Transverse colon (tissue), 4 donors: Measurements from ENCODE around the gene XYLT1. TPM values are rescaled to one million over a fixed set of nuclear protein-coding genes. Genes with fewer than 3 reads are reported as not detected.

Source experiments
- DNase-seq: peaks from one replicate; pipeline ENCODE4 v3.0.0-alpha.2; 2019
- H3K27ac ChIP-seq, 4 donors: fragments of 200-600 bp; sonication (generic); 2 replicates each; pipeline ENCODE4 v1.5.1; 2016 to 2018; ENCODE audit warnings: inconsistent platforms in 4 of 4
- H3K27me3 ChIP-seq: fragments of 200-600 bp; sonication (generic); 2 replicates; pipeline ENCODE4 v1.5.1; 2017; ENCODE audit warnings: inconsistent platforms
- H3K36me3 ChIP-seq, 4 donors: fragments of 200-600 bp; sonication (generic); 2 replicates each; pipeline ENCODE4 v1.5.1; 2017 to 2019; ENCODE audit warnings: inconsistent platforms in 4 of 4
- H3K4me1 ChIP-seq, 4 donors: fragments of 200-600 bp; sonication (generic); 2 replicates each; pipeline ENCODE4 v1.5.1; 2017 to 2020; ENCODE audit warnings: inconsistent platforms in 4 of 4
- H3K4me3 ChIP-seq, 4 donors: fragments of 200-600 bp; sonication (generic); 1 replicate in 1 of 4; 2 replicates in 3 of 4; pipeline versions ENCODE4 v1.5.1 to v1.6.1; 2017 to 2019; ENCODE audit warnings: inconsistent platforms in 4 of 4
- H3K9me3 ChIP-seq, 2 donors: fragments of 200-600 bp; sonication (generic); 2 replicates each; pipeline ENCODE4 v1.5.1; 2017 to 2019; ENCODE audit warnings: inconsistent platforms in 2 of 2
- EP300 ChIP-seq: sonication (generic); formaldehyde crosslinking; IDR thresholded peaks from one replicate; pipeline ENCODE4 v1.6.1; 2017; ENCODE audit warnings: antibody characterized with exemption, low read depth
- POLR2A ChIP-seq: fragments of 450-650 bp; IDR thresholded peaks from one replicate; pipeline ENCODE4 v1.6.1; 2016; ENCODE audit warnings: antibody characterized with exemption, mild to moderate bottlenecking, moderate library complexity
- POLR2AphosphoS5 ChIP-seq, 3 donors: sonication (generic); formaldehyde crosslinking; IDR thresholded peaks; one replicate each; pipeline ENCODE4 v1.6.1; 2016; ENCODE audit warnings: antibody characterized with exemption in 3 of 3
- WGBS, 2 donors: methylation state at CpG; one replicate each; pipeline ENCODE4 v1.1.5; 2018; ENCODE audit warnings: low coverage in 1 of 2; 5-methylcytosine and 5-hydroxymethylcytosine counted together
- in situ Hi-C, 4 donors: fragments of 200-750 bp; cut with MboI; loops; one replicate each; pipeline versions ENCODE4 v1.15.0 to v1.15.1; 2017; ENCODE audit warnings: low sequenced_read_pairs in 3 of 4, low pct_ligation_motif_present in 1 of 4, low pct_unique_long_range_greater_than_20kb in 1 of 4
- intact Hi-C: fragments of 100-400 bp; cut with DNase I; formaldehyde crosslinking; loops from one replicate; pipeline ENCODE4 v1.15.1; 2023; ENCODE audit warnings: low total_unique reads
- total RNA-seq, 4 donors: library from RNA; depleted of rRNA; stranded (reverse); fragments of >200 nt; gene quantifications; one replicate each; pipeline ENCODE4 v1.1.0, GENCODE V29; 2016
- TF ChIP-seq, protein P1 (sequence below), 5 experiments: fragments of 200-600 bp in 3 of 5; fragments of 450-650 bp in 2 of 5; sonication (generic) in 3 of 5; IDR thresholded peaks; 1 replicate in 2 of 5; 2 replicates in 3 of 5; pipeline ENCODE4 v1.5.1; 2016 to 2017; ENCODE audit warnings: antibody characterized with exemption in 5 of 5, inconsistent platforms in 3 of 5, mild to moderate bottlenecking in 2 of 5, moderate library complexity in 1 of 5

XYLT1 gene
- total RNA-seq, 4 donors from 2014 or later = 22.3 to 44.6 (median 39.4) TPM

DNA sequence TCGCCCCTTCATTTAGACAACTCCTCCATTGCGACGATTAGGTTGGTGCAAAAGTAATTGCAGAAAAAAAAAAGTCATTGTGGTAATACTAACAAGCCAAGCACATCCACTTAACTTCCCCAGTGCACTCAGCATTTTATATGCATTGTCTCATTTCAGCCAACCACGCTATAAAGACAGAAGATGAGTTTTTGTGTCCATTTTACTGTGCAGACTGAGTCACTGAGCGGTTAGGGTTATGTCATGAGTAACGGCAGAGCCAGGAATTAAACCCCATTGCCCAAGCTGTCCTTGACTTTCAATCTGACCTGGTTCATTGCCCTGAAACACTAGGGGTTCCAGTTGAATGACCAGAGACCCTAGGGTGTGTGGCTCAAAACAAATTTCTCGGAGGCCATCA is 218.7 kb downstream of the XYLT1 start:
- WGBS, 2 donors = 85 to 91% methylated on average over 4 to 7 of the region's 7 CpGs
- in situ Hi-C loops (loop anchor here in 1 of 4 donors (25.0 kb wide), 1 partner anchor 210 kb away; the partner anchor contains the start of gene XYLT1), intact Hi-C loops (no loop called here)
- H3K4me1 ChIP-seq = no peaks in the 10 kb centered on the region
- no peak for DNase-seq
- H3K36me3 ChIP-seq = no peaks in the 10 kb centered on the region
- H3K27me3 ChIP-seq = no peaks in the 10 kb centered on the region
- no peak overlapping the region for H3K4me3 ChIP-seq
- H3K9me3 ChIP-seq = no peaks in the 10 kb centered on the region
- TF ChIP-seq EP300 (no peak), POLR2A (no peak)
- no peak overlapping the region for H3K27ac ChIP-seq

DNA sequence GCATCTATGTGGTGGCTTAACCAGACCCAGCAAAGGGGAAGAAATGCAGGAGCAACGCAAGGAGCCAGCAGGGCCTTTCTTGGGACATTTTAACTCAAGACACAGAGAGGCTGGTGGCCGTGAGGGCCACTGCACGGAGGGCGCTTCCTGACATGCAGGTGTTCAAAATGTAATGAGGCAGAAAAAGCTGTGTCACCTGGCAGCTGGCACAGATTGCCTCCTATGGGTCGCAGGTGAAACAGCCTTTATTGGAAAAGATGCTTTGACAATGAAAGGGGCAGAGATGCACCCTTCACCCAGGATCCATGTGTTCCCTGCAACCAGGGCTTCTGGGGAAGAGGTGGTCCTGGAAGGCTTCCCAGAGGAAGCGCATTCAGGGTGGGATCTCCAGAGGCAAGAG is 219.3 kb downstream of the XYLT1 start:
- in situ Hi-C loops (loop anchor here in 1 of 4 donors (25.0 kb wide), 1 partner anchor 211 kb away; the partner anchor contains the start of gene XYLT1), intact Hi-C loops (no loop called here)
- WGBS, 2 donors = 93% methylated on average over 6 of the region's 6 CpGs; no CpG with 5 or more reads in 1 of the 2 donors

DNA sequence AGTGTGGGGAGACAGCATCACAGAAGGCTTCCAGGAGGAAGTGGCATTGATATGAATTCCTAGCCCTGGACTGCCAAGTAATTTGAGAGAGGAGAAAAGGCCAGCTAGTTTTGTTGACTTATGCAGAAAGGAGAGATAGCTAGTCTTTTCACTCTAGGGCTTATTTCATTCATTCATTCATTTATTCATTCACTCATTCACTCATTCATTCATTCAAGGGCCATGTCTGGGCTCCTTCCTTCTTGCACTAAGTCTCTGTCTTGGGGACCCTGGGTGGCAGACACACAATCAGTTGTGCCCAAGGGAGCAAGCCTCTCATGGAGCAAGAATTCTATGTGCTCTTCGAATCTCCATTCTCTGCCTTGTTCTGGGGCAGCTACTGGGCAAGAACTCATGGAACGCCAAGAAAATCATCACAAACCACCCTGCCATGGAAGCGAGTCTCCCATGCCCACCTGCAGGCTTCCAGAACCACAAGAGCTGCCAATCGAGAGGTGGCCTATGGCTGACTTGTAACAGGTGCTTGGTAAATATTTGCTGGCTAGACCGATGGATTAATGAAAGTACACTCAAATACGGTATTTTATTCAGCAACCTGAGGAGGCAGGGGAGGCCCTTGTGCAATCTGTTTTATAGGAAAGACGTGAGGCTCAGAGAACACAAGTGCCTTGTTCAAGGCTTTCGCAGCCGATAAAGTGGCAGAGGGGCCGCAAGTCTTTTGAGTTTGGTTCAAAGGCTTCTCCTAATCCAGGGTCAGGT is 223.6 kb downstream of the XYLT1 start:
- intact Hi-C loops (no loop called here), in situ Hi-C loops (no loop called here)
- Histone ChIP-seq H3K27ac (no peak overlapping the region), H3K4me3 (no peak overlapping the region), H3K27me3 (no peaks in the 10 kb centered on the region), H3K36me3 (no peaks in the 10 kb centered on the region), H3K4me1 (no peaks in the 10 kb centered on the region), H3K9me3 (no peaks in the 10 kb centered on the region)
- WGBS, 2 donors = 91 to 100% methylated on average over 1 to 10 of the region's 10 CpGs
- no peak for DNase-seq
- TF ChIP-seq POLR2A (no peak), EP300 (no peak), POLR2AphosphoS5 (IDR thresholded peaks at IDR 0.05) (no peak)
- TF ChIP-seq, protein P1, sequence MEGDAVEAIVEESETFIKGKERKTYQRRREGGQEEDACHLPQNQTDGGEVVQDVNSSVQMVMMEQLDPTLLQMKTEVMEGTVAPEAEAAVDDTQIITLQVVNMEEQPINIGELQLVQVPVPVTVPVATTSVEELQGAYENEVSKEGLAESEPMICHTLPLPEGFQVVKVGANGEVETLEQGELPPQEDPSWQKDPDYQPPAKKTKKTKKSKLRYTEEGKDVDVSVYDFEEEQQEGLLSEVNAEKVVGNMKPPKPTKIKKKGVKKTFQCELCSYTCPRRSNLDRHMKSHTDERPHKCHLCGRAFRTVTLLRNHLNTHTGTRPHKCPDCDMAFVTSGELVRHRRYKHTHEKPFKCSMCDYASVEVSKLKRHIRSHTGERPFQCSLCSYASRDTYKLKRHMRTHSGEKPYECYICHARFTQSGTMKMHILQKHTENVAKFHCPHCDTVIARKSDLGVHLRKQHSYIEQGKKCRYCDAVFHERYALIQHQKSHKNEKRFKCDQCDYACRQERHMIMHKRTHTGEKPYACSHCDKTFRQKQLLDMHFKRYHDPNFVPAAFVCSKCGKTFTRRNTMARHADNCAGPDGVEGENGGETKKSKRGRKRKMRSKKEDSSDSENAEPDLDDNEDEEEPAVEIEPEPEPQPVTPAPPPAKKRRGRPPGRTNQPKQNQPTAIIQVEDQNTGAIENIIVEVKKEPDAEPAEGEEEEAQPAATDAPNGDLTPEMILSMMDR (IDR thresholded peaks at IDR 0.05) = no peak

More for the DNA sequence above, 219.3 kb downstream of the XYLT1 start:
- Histone ChIP-seq H3K27me3 (no peaks in the 10 kb centered on the region), H3K27ac (no peak overlapping the region), H3K36me3 (no peaks in the 10 kb centered on the region), H3K4me3 (no peak overlapping the region), H3K4me1 (no peaks in the 10 kb centered on the region), H3K9me3 (no peaks in the 10 kb centered on the region)
- DNase-seq = no peak
- TF ChIP-seq EP300 (no peak), POLR2AphosphoS5 (IDR thresholded peaks at IDR 0.05) (no peak), POLR2A (no peak)
- TF ChIP-seq, protein P1 (IDR thresholded peaks at IDR 0.05) = no peak

DNA sequence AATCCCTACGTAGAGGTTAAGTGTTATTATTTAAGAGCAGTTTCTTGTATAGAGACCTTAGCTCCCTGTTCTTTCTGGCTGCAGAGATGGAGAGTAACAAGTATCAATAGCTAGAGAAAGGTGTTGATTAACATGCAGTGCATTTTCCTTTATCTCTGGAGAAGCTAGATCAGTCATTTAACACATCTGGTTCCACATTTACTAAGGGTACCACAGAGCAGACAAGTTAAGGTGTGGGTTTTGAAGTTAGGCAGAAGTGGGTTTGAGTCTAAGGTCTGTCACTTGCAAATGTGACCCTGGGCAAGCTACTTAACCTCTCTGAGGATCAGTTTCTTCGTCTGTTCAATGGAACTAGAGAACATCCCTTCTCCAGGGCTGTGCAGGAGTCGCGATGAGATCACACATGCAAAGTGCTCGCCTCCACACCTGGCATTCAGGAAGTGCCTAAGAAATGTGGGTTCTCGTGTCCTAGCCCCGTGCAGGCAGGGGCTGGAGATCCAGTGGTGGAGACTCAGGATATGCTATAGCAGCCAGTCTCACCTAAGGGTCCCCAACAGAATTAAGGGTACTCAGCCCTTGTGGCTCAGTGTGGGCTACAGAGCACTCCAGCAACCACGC is 224.4 kb downstream of the XYLT1 start:
- WGBS, 2 donors = 85 to 100% methylated on average over 1 to 8 of the region's 8 CpGs
- in situ Hi-C loops = no loop called here

More for the DNA sequence above, 224.4 kb downstream of the XYLT1 start:
- H3K4me3 ChIP-seq = no peak overlapping the region
- no peak for DNase-seq
- no peaks in the 10 kb centered on the region for H3K4me1 ChIP-seq
- no peaks in the 10 kb centered on the region for H3K9me3 ChIP-seq
- intact Hi-C loops = no loop called here
- TF ChIP-seq POLR2AphosphoS5 (IDR thresholded peaks at IDR 0.05) = no peak
- TF ChIP-seq POLR2A = no peak
- TF ChIP-seq, protein P1 (IDR thresholded peaks at IDR 0.05) = no peak
- TF ChIP-seq EP300 = no peak
- H3K27ac ChIP-seq = no peak overlapping the region
- no peaks in the 10 kb centered on the region for H3K27me3 ChIP-seq
- H3K36me3 ChIP-seq = no peaks in the 10 kb centered on the region
